ENCODE data around the gene NR6A1. TPM values are rescaled to one million over a fixed set of nuclear protein-coding genes. Genes with fewer than 3 reads are reported as not detected.
"Not testable (repeated sequence)": the region's sequence is repeated elsewhere in the genome, so short reads cannot be mapped to it uniquely, and the experiment has no call there.

The NR6A1 gene
- total RNA-seq, 4 donors from 2014 or later, result 1.8 to 2.8 (median 2.0) TPM

DNA sequence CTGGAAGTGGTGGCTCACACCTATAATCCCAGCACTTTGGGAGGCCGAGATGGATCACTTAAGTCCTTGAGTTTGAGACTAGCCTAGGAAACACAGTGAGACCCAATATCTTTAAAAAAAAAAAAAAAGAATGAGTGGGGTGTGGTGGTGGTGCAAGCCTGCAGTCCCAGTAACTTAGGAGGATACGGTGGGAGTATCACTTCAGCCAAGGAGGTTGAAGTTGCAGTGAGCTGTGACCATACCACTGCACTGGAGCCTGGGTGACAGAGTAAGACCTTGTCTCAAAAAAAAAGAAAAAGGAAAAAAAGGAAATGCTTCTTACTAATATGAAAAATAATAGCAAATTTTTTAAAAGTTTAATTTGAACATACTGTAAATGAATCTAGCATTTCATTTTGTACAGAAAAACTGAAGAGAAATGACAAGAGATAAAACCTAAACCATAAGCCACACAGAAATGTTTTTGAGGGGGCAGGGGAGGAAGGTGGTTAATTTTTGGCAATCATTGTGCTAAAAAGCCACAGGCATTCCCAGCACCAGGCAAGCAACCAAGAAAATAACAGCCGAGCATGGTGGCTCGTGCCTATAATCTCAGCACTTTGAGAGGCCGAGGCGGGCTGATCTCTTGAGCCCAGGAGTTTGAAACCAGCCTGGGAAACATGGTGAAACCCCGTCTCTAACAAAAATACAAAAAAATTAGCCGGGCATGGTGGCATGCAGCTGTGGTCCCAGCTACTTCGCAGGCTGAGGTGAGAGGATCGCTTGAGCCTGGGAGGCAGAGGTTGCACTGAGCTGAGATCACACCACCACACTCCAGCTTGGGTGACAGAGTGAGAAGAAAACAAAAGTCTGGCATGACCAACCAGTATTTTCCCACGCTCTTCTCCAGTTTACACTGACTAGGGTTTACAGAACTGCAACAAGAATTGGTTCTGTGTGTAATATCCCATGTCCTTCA is 149.5 kb downstream of the NR6A1 start:
- no peaks in the 10 kb centered on the region for H3K36me3 ChIP-seq
- intact Hi-C loops (cut with DNase I), result no loop called here
- no peaks in the 10 kb centered on the region for H3K9me3 ChIP-seq
- H3K27ac ChIP-seq (replicated peaks in 1 of 4), result no peak overlapping the region
- no peaks in the 10 kb centered on the region for H3K27me3 ChIP-seq
- TF ChIP-seq, protein P1, sequence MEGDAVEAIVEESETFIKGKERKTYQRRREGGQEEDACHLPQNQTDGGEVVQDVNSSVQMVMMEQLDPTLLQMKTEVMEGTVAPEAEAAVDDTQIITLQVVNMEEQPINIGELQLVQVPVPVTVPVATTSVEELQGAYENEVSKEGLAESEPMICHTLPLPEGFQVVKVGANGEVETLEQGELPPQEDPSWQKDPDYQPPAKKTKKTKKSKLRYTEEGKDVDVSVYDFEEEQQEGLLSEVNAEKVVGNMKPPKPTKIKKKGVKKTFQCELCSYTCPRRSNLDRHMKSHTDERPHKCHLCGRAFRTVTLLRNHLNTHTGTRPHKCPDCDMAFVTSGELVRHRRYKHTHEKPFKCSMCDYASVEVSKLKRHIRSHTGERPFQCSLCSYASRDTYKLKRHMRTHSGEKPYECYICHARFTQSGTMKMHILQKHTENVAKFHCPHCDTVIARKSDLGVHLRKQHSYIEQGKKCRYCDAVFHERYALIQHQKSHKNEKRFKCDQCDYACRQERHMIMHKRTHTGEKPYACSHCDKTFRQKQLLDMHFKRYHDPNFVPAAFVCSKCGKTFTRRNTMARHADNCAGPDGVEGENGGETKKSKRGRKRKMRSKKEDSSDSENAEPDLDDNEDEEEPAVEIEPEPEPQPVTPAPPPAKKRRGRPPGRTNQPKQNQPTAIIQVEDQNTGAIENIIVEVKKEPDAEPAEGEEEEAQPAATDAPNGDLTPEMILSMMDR (IDR thresholded peaks at IDR 0.05), result no peak
- TF ChIP-seq POLR2A (IDR thresholded peaks at IDR 0.05; ENCODE audit: low read depth) (no peak), EP300 (IDR thresholded peaks at IDR 0.05) (no peak), POLR2AphosphoS5 (IDR thresholded peaks at IDR 0.05) (no peak)
- 79% methylated on average over 11 of the region's 11 CpGs for WGBS
- DNase-seq (ENCODE audit: extremely low spot score), result no peak
- no peaks in the 10 kb centered on the region for H3K4me1 ChIP-seq
- H3K4me3 ChIP-seq, result no peak overlapping the region

DNA sequence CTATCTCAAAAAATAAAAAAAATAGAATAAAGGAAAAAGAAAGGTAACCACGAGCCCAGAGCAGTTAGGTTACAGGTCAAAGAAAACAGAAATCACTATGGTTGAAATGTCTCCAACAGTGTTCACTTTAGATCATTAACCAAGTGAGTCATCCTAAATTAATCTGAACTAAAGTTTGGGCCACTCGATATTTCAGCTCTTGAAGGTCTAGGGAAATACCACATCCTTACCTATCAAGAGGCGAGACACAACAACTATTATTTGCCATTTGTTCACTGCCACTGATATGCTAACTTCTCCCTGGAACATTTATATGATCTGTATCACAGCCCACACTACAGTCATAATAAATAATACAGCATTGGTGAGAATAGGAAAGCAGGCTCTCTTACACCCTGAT is 152.6 kb downstream of the NR6A1 start:
- H3K9me3 ChIP-seq, result no peaks in the 10 kb centered on the region
- no peak overlapping the region for H3K27ac ChIP-seq (replicated peaks in 1 of 4)
- 75% methylated on average over 3 of the region's 3 CpGs for WGBS
- intact Hi-C loops (cut with DNase I), result no loop called here
- no peak overlapping the region for H3K4me3 ChIP-seq
- TF ChIP-seq EP300 (IDR thresholded peaks at IDR 0.05) (no peak), POLR2A (IDR thresholded peaks at IDR 0.05; ENCODE audit: low read depth) (no peak), POLR2AphosphoS5 (IDR thresholded peaks at IDR 0.05) (no peak)
- TF ChIP-seq, protein P1 (IDR thresholded peaks at IDR 0.05), result no peak
- no peaks in the 10 kb centered on the region for H3K27me3 ChIP-seq
- DNase-seq (ENCODE audit: extremely low spot score), result no peak
- no peaks in the 10 kb centered on the region for H3K36me3 ChIP-seq
- H3K4me1 ChIP-seq, result no peaks in the 10 kb centered on the region

DNA sequence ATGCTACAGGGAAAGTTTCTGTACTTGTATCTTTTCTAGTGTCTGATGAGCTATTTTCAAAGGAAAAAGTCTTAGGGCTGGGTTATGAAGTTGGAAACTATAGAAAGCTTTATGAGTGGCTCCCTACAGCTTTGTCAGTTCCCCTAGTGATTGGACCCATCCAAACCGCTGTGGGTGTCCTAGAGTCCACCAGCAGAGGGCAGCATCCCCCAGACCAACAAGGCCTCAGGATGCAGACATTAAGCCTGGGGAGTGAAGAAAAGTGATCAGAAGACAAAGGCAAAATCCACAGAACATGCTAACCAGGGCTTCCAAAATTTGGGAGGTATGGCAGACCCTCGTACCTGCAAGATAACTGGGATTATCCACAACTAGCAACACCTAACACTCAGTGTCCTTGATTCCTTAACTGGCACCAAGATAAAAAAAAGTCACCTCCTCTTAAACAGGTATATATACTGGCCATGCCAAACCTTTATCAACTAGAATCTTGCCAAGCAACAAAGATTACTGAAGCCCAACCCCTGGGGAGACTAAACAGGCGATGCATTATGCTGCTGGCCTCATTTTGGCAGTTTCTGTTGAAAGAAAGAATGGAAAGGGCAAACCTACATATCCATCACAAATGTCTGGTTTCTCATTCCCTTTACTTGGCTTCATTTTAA is 153.5 kb downstream of the NR6A1 start:
- DNase-seq (ENCODE audit: extremely low spot score), result peak; percentile 94
- no peak overlapping the region for H3K4me3 ChIP-seq
- 11% methylated on average over 3 of the region's 3 CpGs for whole genome bisulfite sequencing
- H3K9me3 ChIP-seq, result no peaks in the 10 kb centered on the region
- no peaks in the 10 kb centered on the region for H3K36me3 ChIP-seq
- no peaks in the 10 kb centered on the region for H3K4me1 ChIP-seq
- intact Hi-C loops (cut with DNase I), result loop anchor here (1.0 kb wide), 1 partner anchor 94 kb away; no protein-coding TSS in a partner anchor
- H3K27ac ChIP-seq (replicated peaks in 1 of 4), result no peak overlapping the region
- H3K27me3 ChIP-seq, result no peaks in the 10 kb centered on the region
- no peak for TF ChIP-seq POLR2AphosphoS5 (IDR thresholded peaks at IDR 0.05)
- TF ChIP-seq, protein P1 (IDR thresholded peaks at IDR 0.05), result peak; percentile 88 to 93 (median 92)
- no peak for TF ChIP-seq EP300 (IDR thresholded peaks at IDR 0.05)
- TF ChIP-seq POLR2A (IDR thresholded peaks at IDR 0.05; ENCODE audit: low read depth), result no peak

DNA sequence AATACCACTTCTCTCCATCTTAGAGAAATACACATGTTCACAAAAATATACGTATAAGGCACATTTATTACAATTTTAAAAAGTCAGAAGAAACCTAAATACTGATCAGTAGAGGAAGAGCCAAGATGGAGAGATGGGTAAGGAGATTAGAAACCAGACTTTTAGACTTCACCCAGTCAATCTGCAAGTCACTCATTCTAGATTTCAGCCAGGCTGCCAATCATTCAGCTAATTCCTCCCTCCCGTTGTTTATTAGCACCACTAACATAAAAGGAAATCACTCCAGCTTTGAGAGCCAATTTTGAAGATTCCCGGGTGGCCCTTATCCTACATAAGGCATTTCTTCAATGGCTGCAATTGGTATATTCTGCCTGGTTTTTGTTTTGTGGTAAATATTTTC is 154.2 kb downstream of the NR6A1 start:
- H3K9me3 ChIP-seq, result no peaks in the 10 kb centered on the region
- H3K27me3 ChIP-seq, result no peaks in the 10 kb centered on the region

DNA sequence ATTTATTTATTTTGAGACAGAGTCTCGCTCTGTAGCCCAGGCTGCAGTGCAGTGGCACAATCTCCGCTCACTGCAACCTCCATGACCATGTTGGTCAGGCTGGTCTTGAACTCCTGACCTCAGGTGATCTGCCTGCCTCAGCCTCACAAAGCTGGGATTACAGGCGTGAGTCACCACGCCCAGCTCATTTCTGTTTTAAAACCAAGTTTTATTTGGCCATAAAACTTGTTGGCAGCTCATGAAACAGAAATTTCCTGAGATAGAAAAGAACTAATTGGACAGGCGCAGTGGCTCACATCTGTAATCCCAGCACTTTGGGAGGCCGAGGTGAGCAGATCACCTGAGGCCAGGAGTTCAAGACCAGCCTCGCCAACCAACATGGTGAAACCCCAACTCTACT is 155.3 kb downstream of the NR6A1 start:
- WGBS, result 95% methylated on average over 7 of the region's 7 CpGs
- H3K4me3 ChIP-seq; DNase-seq (ENCODE audit: extremely low spot score); H3K27ac ChIP-seq (replicated peaks in 1 of 4); H3K9me3 ChIP-seq; intact Hi-C loops (cut with DNase I); H3K27me3 ChIP-seq; H3K4me1 ChIP-seq; H3K36me3 ChIP-seq: not testable (repeated sequence)

More for the DNA sequence above, 154.2 kb downstream of the NR6A1 start:
- Histone ChIP-seq H3K4me3 (no peak overlapping the region), H3K36me3 (no peaks in the 10 kb centered on the region), H3K27ac (replicated peaks in 1 of 4) (no peak overlapping the region), H3K4me1 (no peaks in the 10 kb centered on the region)
- no peak for DNase-seq (ENCODE audit: extremely low spot score)
- TF ChIP-seq POLR2A (IDR thresholded peaks at IDR 0.05; ENCODE audit: low read depth), result no peak
- intact Hi-C loops (cut with DNase I), result loop anchor here (1.0 kb wide), 1 partner anchor 94 kb away; no protein-coding TSS in a partner anchor
- WGBS, result 69% methylated on average over 3 of the region's 3 CpGs

All from esophagus muscularis mucosa (tissue), 4 donors.